HEK293 (cell line): ENCODE data around the gene LRRC4C.

Experiments
- CTCF ChIA-PET: fragments of 350-600 bp; formaldehyde crosslinking; extraction: SDS; loops from one replicate; lab custom pipeline; 2021; ENCODE audit warnings: antibody characterized with exemption; lab: Yijun Ruan, JAX
- POLR2A ChIA-PET: fragments of 300-600 bp; formaldehyde crosslinking; extraction: SDS; loops from one replicate; lab custom pipeline; 2020; ENCODE audit warnings: antibody characterized with exemption, inconsistent platforms; lab: Yijun Ruan, JAX
- H3K27ac ChIP-seq: fragments of 200-500 bp; sonication (Bioruptor generic); 2 replicates; pipeline ENCODE4 v1.5.1; 2014; ENCODE audit warnings: low read depth, low read length, control low read depth, inconsistent platforms; ENCODE audit errors: extremely low read depth
- H3K36me3 ChIP-seq, 2 experiments: fragments of 200-500 bp in 1 of 2; sonication (Bioruptor generic) in 1 of 2; 1 replicate in 1 of 2; 2 replicates in 1 of 2; pipeline ENCODE4 v1.5.1; 2014 to 2017; ENCODE audit warnings: inconsistent platforms in 2 of 2, low read length in 2 of 2; ENCODE audit not compliant: control insufficient read depth in 2 of 2, insufficient read depth in 1 of 2
- H3K4me1 ChIP-seq: fragments of 200-500 bp; sonication (Bioruptor generic); 2 replicates; pipeline ENCODE4 v1.5.1; 2014; ENCODE audit warnings: mild to moderate bottlenecking, low read length, inconsistent platforms; ENCODE audit not compliant: control insufficient read depth, insufficient read depth
- H3K4me3 ChIP-seq: 2 replicates; pipeline ENCODE4 v1.5.1; 2011; ENCODE audit warnings: low read depth, mild to moderate bottlenecking, control low read depth, low read length, moderate library complexity
- H3K9me3 ChIP-seq: fragments of 200-500 bp; sonication (Bioruptor generic); 2 replicates; pipeline ENCODE4 v1.5.1; 2014; ENCODE audit warnings: low read depth, low read length, inconsistent platforms; ENCODE audit not compliant: control insufficient read depth, insufficient read depth
- GLIS1 ChIP-seq: fragments of 450-650 bp; formaldehyde crosslinking; IDR thresholded peaks from 2 replicates; pipeline ENCODE4 v1.5.1; 2016; ENCODE audit warnings: missing biosample characterization, missing genetic modification characterization
- KLF1 ChIP-seq: fragments of 450-650 bp; formaldehyde crosslinking; IDR thresholded peaks from 2 replicates; pipeline ENCODE4 v1.5.1; 2016; ENCODE audit warnings: missing biosample characterization, missing genetic modification characterization
- KLF16 ChIP-seq: fragments of 450-650 bp; formaldehyde crosslinking; IDR thresholded peaks from 2 replicates; pipeline ENCODE4 v1.5.1; 2017; ENCODE audit warnings: missing biosample characterization, missing genetic modification characterization
- KLF9 ChIP-seq: fragments of 450-650 bp; formaldehyde crosslinking; IDR thresholded peaks from 2 replicates; pipeline ENCODE4 v1.5.1; 2016; ENCODE audit warnings: missing biosample characterization, missing genetic modification characterization, low read depth
- MYNN ChIP-seq: fragments of 450-650 bp; formaldehyde crosslinking; IDR thresholded peaks from 2 replicates; pipeline ENCODE4 v1.5.1; 2016; ENCODE audit warnings: missing biosample characterization, missing genetic modification characterization, borderline replicate concordance
- MZF1 ChIP-seq: fragments of 450-650 bp; formaldehyde crosslinking; IDR thresholded peaks from 2 replicates; pipeline ENCODE4 v1.5.1; 2017; ENCODE audit warnings: missing biosample characterization, missing genetic modification characterization, borderline replicate concordance
- SP2 ChIP-seq: fragments of 450-650 bp; formaldehyde crosslinking; IDR thresholded peaks from 2 replicates; pipeline ENCODE4 v1.5.1; 2016; ENCODE audit warnings: missing biosample characterization, missing genetic modification characterization
- SP7 ChIP-seq: fragments of 450-650 bp; formaldehyde crosslinking; IDR thresholded peaks from 2 replicates; pipeline ENCODE4 v1.5.1; 2016; ENCODE audit warnings: missing biosample characterization, missing genetic modification characterization
- TCF7L2 ChIP-seq: IDR thresholded peaks from 2 replicates; pipeline ENCODE4 v1.6.1; 2011; ENCODE audit warnings: low read depth, mild to moderate bottlenecking, inconsistent platforms, low read length, moderate library complexity, borderline replicate concordance
- TRIM28 ChIP-seq: IDR thresholded peaks from 2 replicates; pipeline ENCODE4 v1.6.1; 2011; ENCODE audit warnings: low read length, control low read depth, borderline replicate concordance
- YY1 ChIP-seq: fragments of 450-650 bp; formaldehyde crosslinking; IDR thresholded peaks from 2 replicates; pipeline ENCODE4 v1.5.1; 2018; ENCODE audit warnings: missing biosample characterization, missing genetic modification characterization
- YY2 ChIP-seq: fragments of 450-650 bp; formaldehyde crosslinking; IDR thresholded peaks from 2 replicates; pipeline ENCODE4 v1.5.1; 2016; ENCODE audit warnings: missing biosample characterization, missing genetic modification characterization
- ZBTB21 ChIP-seq: fragments of 450-650 bp; formaldehyde crosslinking; IDR thresholded peaks from 2 replicates; pipeline ENCODE4 v1.5.1; 2017; ENCODE audit warnings: missing biosample characterization, missing genetic modification characterization
- ZBTB7A ChIP-seq: fragments of 450-650 bp; formaldehyde crosslinking; IDR thresholded peaks from 2 replicates; pipeline ENCODE4 v1.5.1; 2016; ENCODE audit warnings: low read depth, missing biosample characterization, missing genetic modification characterization
- ZFHX2 ChIP-seq: fragments of 450-650 bp; formaldehyde crosslinking; conservative IDR thresholded peaks from 2 replicates; pipeline ENCODE4 v1.5.1; 2016; ENCODE audit warnings: missing biosample characterization, missing genetic modification characterization
- ZFP37 ChIP-seq: fragments of 450-650 bp; formaldehyde crosslinking; IDR thresholded peaks from 2 replicates; pipeline ENCODE4 v1.5.1; 2016; ENCODE audit warnings: missing biosample characterization, missing genetic modification characterization
- ZNF112 ChIP-seq: fragments of 450-650 bp; formaldehyde crosslinking; IDR thresholded peaks from 2 replicates; pipeline ENCODE4 v1.5.0; 2017; ENCODE audit warnings: missing biosample characterization, missing genetic modification characterization
- ZNF121 ChIP-seq: fragments of 450-650 bp; formaldehyde crosslinking; IDR thresholded peaks from 2 replicates; pipeline ENCODE4 v1.5.1; 2016; ENCODE audit warnings: missing biosample characterization, missing genetic modification characterization
- ZNF157 ChIP-seq: fragments of 450-650 bp; formaldehyde crosslinking; IDR thresholded peaks from 2 replicates; pipeline ENCODE4 v1.5.1; 2016; ENCODE audit warnings: missing biosample characterization, missing genetic modification characterization
- ZNF202 ChIP-seq: fragments of 450-650 bp; formaldehyde crosslinking; IDR thresholded peaks from 2 replicates; pipeline ENCODE4 v1.5.1; 2016; ENCODE audit warnings: missing biosample characterization, missing genetic modification characterization, borderline replicate concordance
- ZNF223 ChIP-seq: fragments of 450-650 bp; formaldehyde crosslinking; IDR thresholded peaks from 2 replicates; pipeline ENCODE4 v1.5.1; 2016; ENCODE audit warnings: missing biosample characterization, missing genetic modification characterization
- ZNF266 ChIP-seq: fragments of 450-650 bp; formaldehyde crosslinking; IDR thresholded peaks from 2 replicates; pipeline ENCODE4 v1.5.1; 2016; ENCODE audit warnings: missing biosample characterization, missing genetic modification characterization, low read depth
- ZNF341 ChIP-seq: fragments of 450-650 bp; formaldehyde crosslinking; IDR thresholded peaks from 2 replicates; pipeline ENCODE4; 2016; ENCODE audit warnings: low read depth, missing biosample characterization, missing genetic modification characterization
- ZNF391 ChIP-seq: fragments of 450-650 bp; formaldehyde crosslinking; IDR thresholded peaks from 2 replicates; pipeline ENCODE4 v1.5.1; 2016; ENCODE audit warnings: low read depth, missing biosample characterization, missing genetic modification characterization, borderline replicate concordance
- ZNF394 ChIP-seq: fragments of 450-650 bp; formaldehyde crosslinking; IDR thresholded peaks from 2 replicates; pipeline ENCODE4 v1.5.1; 2016; ENCODE audit warnings: missing biosample characterization, missing genetic modification characterization, mild to moderate bottlenecking, moderate library complexity, borderline replicate concordance
- ZNF416 ChIP-seq: fragments of 450-650 bp; formaldehyde crosslinking; IDR thresholded peaks from 2 replicates; pipeline ENCODE4 v1.5.1; 2016; ENCODE audit warnings: missing biosample characterization, missing genetic modification characterization
- ZNF423 ChIP-seq: fragments of 450-650 bp; formaldehyde crosslinking; IDR thresholded peaks from 2 replicates; pipeline ENCODE4 v1.5.1; 2016; ENCODE audit warnings: missing biosample characterization, missing genetic modification characterization
- ZNF610 ChIP-seq: fragments of 450-650 bp; formaldehyde crosslinking; IDR thresholded peaks from 2 replicates; pipeline ENCODE4 v1.5.1; 2016; ENCODE audit warnings: missing biosample characterization, missing genetic modification characterization, borderline replicate concordance
- ZNF626 ChIP-seq: fragments of 450-650 bp; sonication (Bioruptor Pico); formaldehyde crosslinking; IDR thresholded peaks from 2 replicates; pipeline ENCODE4 v1.5.1; 2018; ENCODE audit warnings: missing biosample characterization, missing genetic modification characterization, inconsistent platforms
- ZNF670 ChIP-seq: fragments of 450-650 bp; formaldehyde crosslinking; IDR thresholded peaks from 2 replicates; pipeline ENCODE4 v1.5.1; 2016; ENCODE audit warnings: missing biosample characterization, missing genetic modification characterization, low read depth
- ZNF707 ChIP-seq: fragments of 450-650 bp; formaldehyde crosslinking; IDR thresholded peaks from 2 replicates; pipeline ENCODE4 v1.5.1; 2016; ENCODE audit warnings: missing biosample characterization, missing genetic modification characterization
- ZNF791 ChIP-seq: fragments of 450-650 bp; formaldehyde crosslinking; IDR thresholded peaks from 2 replicates; pipeline ENCODE4 v1.5.1; 2016; ENCODE audit warnings: missing biosample characterization, missing genetic modification characterization
- TF ChIP-seq, protein P1 (sequence below): fragments of 450-650 bp; formaldehyde crosslinking; IDR thresholded peaks from 2 replicates; pipeline ENCODE4 v1.5.1; 2016; ENCODE audit warnings: missing biosample characterization, missing genetic modification characterization
- TF ChIP-seq, protein P2 (sequence below): fragments of 450-650 bp; IDR thresholded peaks from 2 replicates; pipeline ENCODE4 v1.5.1; 2018; ENCODE audit warnings: missing biosample characterization, missing genetic modification characterization
- TF ChIP-seq, protein P3 (sequence below): fragments of 450-650 bp; formaldehyde crosslinking; IDR thresholded peaks from 2 replicates; pipeline ENCODE4 v1.5.1; 2017; ENCODE audit warnings: missing biosample characterization, mild to moderate bottlenecking, missing genetic modification characterization, moderate library complexity

Gene LRRC4C

DNA sequence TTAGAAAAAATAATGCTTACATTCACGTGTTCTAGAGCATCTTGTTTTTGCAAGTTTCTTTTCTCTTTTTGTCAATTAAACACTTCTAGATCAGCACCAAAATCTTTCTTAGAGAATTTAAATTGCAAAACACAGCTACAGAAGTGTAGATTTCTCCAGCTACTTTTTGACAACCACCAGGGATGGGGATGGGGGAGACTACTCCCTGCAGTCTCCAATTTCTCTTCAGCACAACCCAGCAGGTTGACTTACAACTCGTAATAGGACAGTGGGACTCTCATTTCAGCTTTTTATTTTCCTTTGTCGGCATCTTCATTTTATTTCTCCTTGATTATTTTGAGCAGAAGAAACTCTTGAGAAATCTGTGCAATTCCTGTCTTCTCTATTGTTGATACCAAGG, 441.2 kb downstream of the LRRC4C start:
- POLR2A ChIA-PET: no interaction called here
- Histone ChIP-seq H3K4me3 (no peak overlapping the region), H3K36me3 (no peaks in the 10 kb centered on the region), H3K27ac (no peak overlapping the region), H3K9me3 (no peaks in the 10 kb centered on the region), H3K4me1 (no peaks in the 10 kb centered on the region)
- CTCF ChIA-PET: no interaction called here
- TF ChIP-seq ZNF610: no peak
- TF ChIP-seq KLF9 (tag by site-specific recombination): no peak
- no peak for TF ChIP-seq YY1 (tag by site-specific recombination)
- no peak for TF ChIP-seq ZNF202 (tag by site-specific recombination)
- TF ChIP-seq ZBTB7A (tag by site-specific recombination): no peak
- TF ChIP-seq ZNF670 (tag by site-specific recombination): no peak
- no peak for TF ChIP-seq ZFHX2 (tag by site-specific recombination)
- TF ChIP-seq ZNF416 (tag by site-specific recombination): no peak
- no peak for TF ChIP-seq SP7 (tag by site-specific recombination)
- TF ChIP-seq MZF1 (tag by site-specific recombination): no peak
- no peak for TF ChIP-seq ZFP37 (tag by site-specific recombination)
- TF ChIP-seq ZNF791 (tag by site-specific recombination): no peak
- TF ChIP-seq ZNF266 (tag by site-specific recombination): no peak
- TF ChIP-seq GLIS1: no peak
- no peak for TF ChIP-seq ZNF341 (tag by site-specific recombination)
- TF ChIP-seq MYNN (tag by site-specific recombination): no peak
- no peak for TF ChIP-seq ZNF223 (tag by site-specific recombination)
- no peak for TF ChIP-seq SP2 (tag by site-specific recombination)
- TF ChIP-seq ZNF121 (tag by site-specific recombination): no peak
- no peak for TF ChIP-seq TCF7L2

DNA sequence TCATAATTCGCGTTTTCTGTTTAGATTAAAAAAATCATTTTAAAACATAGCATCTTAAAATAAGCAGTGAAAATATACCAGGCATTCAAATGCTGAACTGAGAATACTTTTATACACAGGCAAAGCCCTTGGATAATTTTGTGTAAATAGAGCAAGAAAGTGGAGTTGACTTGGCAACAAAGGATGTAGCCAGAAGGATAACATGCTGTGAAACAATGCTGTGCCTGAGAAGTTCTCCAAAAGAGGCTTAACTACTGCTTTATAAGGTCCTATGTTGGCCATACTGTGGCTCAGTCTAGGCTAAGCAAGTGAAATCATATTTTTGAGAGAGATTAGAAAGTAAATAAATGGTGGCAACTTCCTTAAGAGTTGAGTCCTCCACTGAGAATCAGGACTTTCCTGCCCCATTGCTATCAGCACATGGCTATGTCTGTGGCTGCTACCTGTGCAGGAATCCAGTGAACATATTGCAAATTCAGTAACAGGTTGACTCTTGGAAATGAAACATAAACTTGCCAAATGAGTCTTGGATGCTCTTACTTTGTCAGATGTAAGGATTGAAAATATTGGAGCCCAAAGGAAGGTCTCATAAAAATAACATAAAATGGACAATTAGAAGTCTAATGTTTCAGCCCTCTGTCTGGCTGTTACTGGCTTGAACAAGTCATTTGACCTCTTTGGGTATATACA, 448.9 kb downstream of the LRRC4C start:
- H3K9me3 ChIP-seq: no peaks in the 10 kb centered on the region
- ChIA-PET POLR2A (no interaction called here), CTCF (no interaction called here)
- no peaks in the 10 kb centered on the region for H3K36me3 ChIP-seq
- no peak overlapping the region for H3K4me3 ChIP-seq
- no peak overlapping the region for H3K27ac ChIP-seq
- H3K4me1 ChIP-seq: no peaks in the 10 kb centered on the region
- TF ChIP-seq ZNF157 (tag by site-specific recombination): no peak
- TF ChIP-seq ZNF391 (tag by site-specific recombination): no peak
- TF ChIP-seq ZNF423 (tag by site-specific recombination): no peak
- no peak for TF ChIP-seq ZNF112
- TF ChIP-seq ZNF626: no peak
- no peak for TF ChIP-seq ZNF394 (tag by site-specific recombination)
- TF ChIP-seq ZBTB21 (tag by site-specific recombination): no peak
- TF ChIP-seq YY2 (tag by site-specific recombination): no peak
- TF ChIP-seq, protein P1, sequence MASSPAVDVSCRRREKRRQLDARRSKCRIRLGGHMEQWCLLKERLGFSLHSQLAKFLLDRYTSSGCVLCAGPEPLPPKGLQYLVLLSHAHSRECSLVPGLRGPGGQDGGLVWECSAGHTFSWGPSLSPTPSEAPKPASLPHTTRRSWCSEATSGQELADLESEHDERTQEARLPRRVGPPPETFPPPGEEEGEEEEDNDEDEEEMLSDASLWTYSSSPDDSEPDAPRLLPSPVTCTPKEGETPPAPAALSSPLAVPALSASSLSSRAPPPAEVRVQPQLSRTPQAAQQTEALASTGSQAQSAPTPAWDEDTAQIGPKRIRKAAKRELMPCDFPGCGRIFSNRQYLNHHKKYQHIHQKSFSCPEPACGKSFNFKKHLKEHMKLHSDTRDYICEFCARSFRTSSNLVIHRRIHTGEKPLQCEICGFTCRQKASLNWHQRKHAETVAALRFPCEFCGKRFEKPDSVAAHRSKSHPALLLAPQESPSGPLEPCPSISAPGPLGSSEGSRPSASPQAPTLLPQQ: no peak
- no peak for TF ChIP-seq TRIM28
- no peak for TF ChIP-seq KLF16 (tag by site-specific recombination)
- no peak for TF ChIP-seq ZFHX2 (tag by site-specific recombination)
- TF ChIP-seq, protein P2, sequence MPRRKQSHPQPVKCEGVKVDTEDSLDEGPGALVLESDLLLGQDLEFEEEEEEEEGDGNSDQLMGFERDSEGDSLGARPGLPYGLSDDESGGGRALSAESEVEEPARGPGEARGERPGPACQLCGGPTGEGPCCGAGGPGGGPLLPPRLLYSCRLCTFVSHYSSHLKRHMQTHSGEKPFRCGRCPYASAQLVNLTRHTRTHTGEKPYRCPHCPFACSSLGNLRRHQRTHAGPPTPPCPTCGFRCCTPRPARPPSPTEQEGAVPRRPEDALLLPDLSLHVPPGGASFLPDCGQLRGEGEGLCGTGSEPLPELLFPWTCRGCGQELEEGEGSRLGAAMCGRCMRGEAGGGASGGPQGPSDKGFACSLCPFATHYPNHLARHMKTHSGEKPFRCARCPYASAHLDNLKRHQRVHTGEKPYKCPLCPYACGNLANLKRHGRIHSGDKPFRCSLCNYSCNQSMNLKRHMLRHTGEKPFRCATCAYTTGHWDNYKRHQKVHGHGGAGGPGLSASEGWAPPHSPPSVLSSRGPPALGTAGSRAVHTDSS (tag by site-specific recombination): no peak
- TF ChIP-seq, protein P3, sequence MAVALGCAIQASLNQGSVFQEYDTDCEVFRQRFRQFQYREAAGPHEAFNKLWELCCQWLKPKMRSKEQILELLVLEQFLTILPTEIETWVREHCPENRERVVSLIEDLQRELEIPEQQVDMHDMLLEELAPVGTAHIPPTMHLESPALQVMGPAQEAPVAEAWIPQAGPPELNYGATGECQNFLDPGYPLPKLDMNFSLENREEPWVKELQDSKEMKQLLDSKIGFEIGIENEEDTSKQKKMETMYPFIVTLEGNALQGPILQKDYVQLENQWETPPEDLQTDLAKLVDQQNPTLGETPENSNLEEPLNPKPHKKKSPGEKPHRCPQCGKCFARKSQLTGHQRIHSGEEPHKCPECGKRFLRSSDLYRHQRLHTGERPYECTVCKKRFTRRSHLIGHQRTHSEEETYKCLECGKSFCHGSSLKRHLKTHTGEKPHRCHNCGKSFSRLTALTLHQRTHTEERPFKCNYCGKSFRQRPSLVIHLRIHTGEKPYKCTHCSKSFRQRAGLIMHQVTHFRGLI (tag by site-specific recombination): no peak
- TF ChIP-seq KLF1: no peak
- no peak for TF ChIP-seq ZNF707 (tag by site-specific recombination)
